GM23338 (cell line): ENCODE measurements around the gene L2HGDH. TPM values are rescaled to one million over a fixed set of nuclear protein-coding genes. Genes with fewer than 3 reads are reported as not detected.

Experiments
- ATAC-seq: fragments of 200-7000 bp; cut with Tn5 transposase; 3 replicates; pipeline ENCODE4 v1.9.1; 2020
- DNase-seq: peaks from one replicate; pipeline ENCODE4 v3.0.0-alpha.2; 2015; ENCODE audit warnings: low spot score
- H2AFZ ChIP-seq: fragments of 200-600 bp; sonication (generic); 2 replicates; pipeline ENCODE4 v1.8.0; 2016; ENCODE audit warnings: antibody characterized with exemption, mild to moderate bottlenecking, moderate library complexity
- H3F3A ChIP-seq: fragments of 200-600 bp; sonication (generic); replicated peaks from 2 replicates; pipeline ENCODE4 v1.8.0; 2017; ENCODE audit warnings: antibody characterized with exemption, mixed run types, low read depth
- H3K27ac ChIP-seq: fragments of 200-600 bp; sonication (generic); 2 replicates; pipeline ENCODE4 v1.6.1; 2016; ENCODE audit warnings: low read depth
- H3K27me3 ChIP-seq: fragments of 200-600 bp; sonication (generic); 2 replicates; pipeline ENCODE4 v1.8.0; 2016; ENCODE audit warnings: mild to moderate bottlenecking, mixed run types, moderate library complexity; ENCODE audit not compliant: insufficient read depth
- H3K36me3 ChIP-seq: fragments of 200-600 bp; sonication (generic); 2 replicates; pipeline ENCODE4 v1.8.0; 2016; ENCODE audit warnings: mild to moderate bottlenecking; ENCODE audit not compliant: insufficient read depth
- H3K4me1 ChIP-seq: fragments of 200-600 bp; sonication (generic); 2 replicates; pipeline ENCODE4 v1.8.0; 2016; ENCODE audit warnings: mild to moderate bottlenecking, moderate library complexity; ENCODE audit not compliant: insufficient read depth
- H3K4me2 ChIP-seq: fragments of 200-600 bp; sonication (generic); 2 replicates; pipeline ENCODE4 v1.7.1; 2017; ENCODE audit warnings: mixed run types
- H3K4me3 ChIP-seq: fragments of 200-600 bp; sonication (generic); 2 replicates; pipeline ENCODE4 v1.6.1; 2016; ENCODE audit warnings: mixed run types
- H3K79me2 ChIP-seq: fragments of 200-600 bp; sonication (generic); replicated peaks from 2 replicates; pipeline ENCODE4 v1.8.0; 2017; ENCODE audit warnings: mild to moderate bottlenecking; ENCODE audit not compliant: insufficient read depth
- H3K9me2 ChIP-seq: fragments of 200-600 bp; sonication (generic); 2 replicates; pipeline ENCODE4 v1.8.0; 2017; ENCODE audit not compliant: insufficient read depth
- H4K20me1 ChIP-seq: fragments of 200-600 bp; sonication (generic); replicated peaks from 2 replicates; pipeline ENCODE4 v1.8.0; 2017; ENCODE audit warnings: mild to moderate bottlenecking; ENCODE audit not compliant: insufficient read depth
- H3K27ac Mint-ChIP-seq: 2 replicates; pipeline ENCODE4 v1.8.0; 2020; ENCODE audit warnings: inconsistent platforms, mild to moderate bottlenecking, moderate library complexity, mixed read lengths
- H3K27me3 Mint-ChIP-seq: 3 replicates; pipeline ENCODE4 v1.8.0; 2022; ENCODE audit warnings: low read depth, mild to moderate bottlenecking, moderate library complexity, mixed read lengths, inconsistent platforms; ENCODE audit not compliant: insufficient read depth, poor library complexity
- H3K36me3 Mint-ChIP-seq: 3 replicates; pipeline ENCODE4 v1.8.0; 2021; ENCODE audit warnings: low read depth, mild to moderate bottlenecking, inconsistent platforms, moderate library complexity, mixed read lengths
- H3K4me1 Mint-ChIP-seq: 3 replicates; pipeline ENCODE4 v1.8.0; 2020; ENCODE audit warnings: mild to moderate bottlenecking, inconsistent platforms, mixed read lengths
- H3K4me3 Mint-ChIP-seq: 3 replicates; pipeline ENCODE4 v1.8.0; 2021; ENCODE audit warnings: moderate library complexity, mild to moderate bottlenecking, inconsistent platforms, mixed read lengths
- H3K9me3 Mint-ChIP-seq: 3 replicates; pipeline ENCODE4 v1.8.0; 2020; ENCODE audit warnings: moderate library complexity, mild to moderate bottlenecking, inconsistent platforms, mixed read lengths
- JUNB ChIP-seq: IDR thresholded peaks from one replicate; pipeline ENCODE4 v1.6.1; 2016; ENCODE audit warnings: antibody characterized with exemption; ENCODE audit not compliant: unreplicated experiment
- POLR2AphosphoS5 ChIP-seq: IDR thresholded peaks from 2 replicates; pipeline ENCODE4 v1.6.1; 2016; ENCODE audit warnings: antibody characterized with exemption, low read depth
- STAT1 ChIP-seq: IDR thresholded peaks from one replicate; pipeline ENCODE4 v1.6.1; 2016; ENCODE audit warnings: antibody characterized with exemption; ENCODE audit not compliant: unreplicated experiment
- ZNF331 ChIP-seq: fragments of 250-450 bp; sonication (Bioruptor Pico); IDR thresholded peaks from 2 replicates; pipeline ENCODE4 v1.5.0; 2020; ENCODE audit warnings: low read depth, mild to moderate bottlenecking, moderate library complexity
- polyA plus RNA-seq: library from polyadenylated mRNA; unstranded; fragments of >200 nt; fragmentation: Nextera tagmentation; extraction: Ambion mirVana; gene quantifications from 2 replicates; pipeline ENCODE4 v1.2.1, GENCODE V29; 2016
- total RNA-seq: library from RNA; depleted of rRNA; stranded (reverse); fragments of >200 nt; shearing (Covaris generic); gene quantifications from 2 replicates; pipeline ENCODE4 v1.2.3, GENCODE V29; 2014
- TF ChIP-seq, protein P1 (sequence below): fragments of 250-450 bp; sonication (Bioruptor Pico); IDR thresholded peaks from 2 replicates; pipeline ENCODE4 v1.5.0; 2020; ENCODE audit warnings: mild to moderate bottlenecking, moderate library complexity
- TF ChIP-seq, protein P2 (sequence below): IDR thresholded peaks from one replicate; pipeline ENCODE4 v1.6.1; 2018; ENCODE audit warnings: antibody characterized with exemption; ENCODE audit not compliant: unreplicated experiment

The L2HGDH gene
- total and polyA plus RNA-seq, 2 experiments from 2014 or later, result 13.5 to 28.5 TPM

DNA sequence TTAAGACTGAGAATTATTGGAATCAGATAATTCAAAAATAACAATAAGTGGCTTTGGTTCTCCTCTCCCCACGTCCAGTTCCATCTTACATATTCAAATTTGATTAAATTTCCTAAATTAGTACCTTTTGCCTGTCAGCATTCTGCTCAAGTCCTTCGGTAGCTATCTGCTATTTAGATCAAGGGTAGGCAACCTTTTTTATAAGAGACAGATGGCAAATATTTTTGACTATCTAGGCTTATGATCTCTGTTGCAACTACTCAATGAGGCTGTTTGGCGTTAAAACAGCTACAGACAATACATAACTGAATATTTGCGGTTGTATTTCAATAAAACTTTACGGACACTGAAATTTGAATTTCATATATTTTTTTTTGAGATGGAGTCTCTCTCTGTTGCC lies 21.7 kb downstream of the L2HGDH start (continued):
- TF ChIP-seq, protein P1, sequence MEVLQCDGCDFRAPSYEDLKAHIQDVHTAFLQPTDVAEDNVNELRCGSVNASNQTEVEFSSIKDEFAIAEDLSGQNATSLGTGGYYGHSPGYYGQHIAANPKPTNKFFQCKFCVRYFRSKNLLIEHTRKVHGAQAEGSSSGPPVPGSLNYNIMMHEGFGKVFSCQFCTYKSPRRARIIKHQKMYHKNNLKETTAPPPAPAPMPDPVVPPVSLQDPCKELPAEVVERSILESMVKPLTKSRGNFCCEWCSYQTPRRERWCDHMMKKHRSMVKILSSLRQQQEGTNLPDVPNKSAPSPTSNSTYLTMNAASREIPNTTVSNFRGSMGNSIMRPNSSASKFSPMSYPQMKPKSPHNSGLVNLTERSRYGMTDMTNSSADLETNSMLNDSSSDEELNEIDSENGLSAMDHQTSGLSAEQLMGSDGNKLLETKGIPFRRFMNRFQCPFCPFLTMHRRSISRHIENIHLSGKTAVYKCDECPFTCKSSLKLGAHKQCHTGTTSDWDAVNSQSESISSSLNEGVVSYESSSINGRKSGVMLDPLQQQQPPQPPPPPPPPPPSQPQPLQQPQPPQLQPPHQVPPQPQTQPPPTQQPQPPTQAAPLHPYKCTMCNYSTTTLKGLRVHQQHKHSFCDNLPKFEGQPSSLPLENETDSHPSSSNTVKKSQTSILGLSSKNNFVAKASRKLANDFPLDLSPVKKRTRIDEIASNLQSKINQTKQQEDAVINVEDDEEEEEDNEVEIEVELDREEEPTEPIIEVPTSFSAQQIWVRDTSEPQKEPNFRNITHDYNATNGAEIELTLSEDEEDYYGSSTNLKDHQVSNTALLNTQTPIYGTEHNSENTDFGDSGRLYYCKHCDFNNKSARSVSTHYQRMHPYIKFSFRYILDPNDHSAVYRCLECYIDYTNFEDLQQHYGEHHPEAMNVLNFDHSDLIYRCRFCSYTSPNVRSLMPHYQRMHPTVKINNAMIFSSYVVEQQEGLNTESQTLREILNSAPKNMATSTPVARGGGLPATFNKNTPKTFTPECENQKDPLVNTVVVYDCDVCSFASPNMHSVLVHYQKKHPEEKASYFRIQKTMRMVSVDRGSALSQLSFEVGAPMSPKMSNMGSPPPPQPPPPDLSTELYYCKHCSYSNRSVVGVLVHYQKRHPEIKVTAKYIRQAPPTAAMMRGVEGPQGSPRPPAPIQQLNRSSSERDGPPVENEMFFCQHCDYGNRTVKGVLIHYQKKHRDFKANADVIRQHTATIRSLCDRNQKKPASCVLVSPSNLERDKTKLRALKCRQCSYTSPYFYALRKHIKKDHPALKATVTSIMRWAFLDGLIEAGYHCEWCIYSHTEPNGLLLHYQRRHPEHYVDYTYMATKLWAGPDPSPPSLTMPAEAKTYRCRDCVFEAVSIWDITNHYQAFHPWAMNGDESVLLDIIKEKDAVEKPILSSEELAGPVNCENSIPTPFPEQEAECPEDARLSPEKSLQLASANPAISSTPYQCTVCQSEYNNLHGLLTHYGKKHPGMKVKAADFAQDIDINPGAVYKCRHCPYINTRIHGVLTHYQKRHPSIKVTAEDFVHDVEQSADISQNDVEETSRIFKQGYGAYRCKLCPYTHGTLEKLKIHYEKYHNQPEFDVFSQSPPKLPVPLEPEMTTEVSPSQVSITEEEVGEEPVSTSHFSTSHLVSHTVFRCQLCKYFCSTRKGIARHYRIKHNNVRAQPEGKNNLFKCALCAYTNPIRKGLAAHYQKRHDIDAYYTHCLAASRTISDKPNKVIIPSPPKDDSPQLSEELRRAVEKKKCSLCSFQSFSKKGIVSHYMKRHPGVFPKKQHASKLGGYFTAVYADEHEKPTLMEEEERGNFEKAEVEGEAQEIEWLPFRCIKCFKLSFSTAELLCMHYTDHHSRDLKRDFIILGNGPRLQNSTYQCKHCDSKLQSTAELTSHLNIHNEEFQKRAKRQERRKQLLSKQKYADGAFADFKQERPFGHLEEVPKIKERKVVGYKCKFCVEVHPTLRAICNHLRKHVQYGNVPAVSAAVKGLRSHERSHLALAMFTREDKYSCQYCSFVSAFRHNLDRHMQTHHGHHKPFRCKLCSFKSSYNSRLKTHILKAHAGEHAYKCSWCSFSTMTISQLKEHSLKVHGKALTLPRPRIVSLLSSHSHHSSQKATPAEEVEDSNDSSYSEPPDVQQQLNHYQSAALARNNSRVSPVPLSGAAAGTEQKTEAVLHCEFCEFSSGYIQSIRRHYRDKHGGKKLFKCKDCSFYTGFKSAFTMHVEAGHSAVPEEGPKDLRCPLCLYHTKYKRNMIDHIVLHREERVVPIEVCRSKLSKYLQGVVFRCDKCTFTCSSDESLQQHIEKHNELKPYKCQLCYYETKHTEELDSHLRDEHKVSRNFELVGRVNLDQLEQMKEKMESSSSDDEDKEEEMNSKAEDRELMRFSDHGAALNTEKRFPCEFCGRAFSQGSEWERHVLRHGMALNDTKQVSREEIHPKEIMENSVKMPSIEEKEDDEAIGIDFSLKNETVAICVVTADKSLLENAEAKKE (CRISPR knock-in tag), result no peak
- TF ChIP-seq ZNF331, result no peak
- no peak for TF ChIP-seq POLR2AphosphoS5
- no peak for TF ChIP-seq JUNB

DNA sequence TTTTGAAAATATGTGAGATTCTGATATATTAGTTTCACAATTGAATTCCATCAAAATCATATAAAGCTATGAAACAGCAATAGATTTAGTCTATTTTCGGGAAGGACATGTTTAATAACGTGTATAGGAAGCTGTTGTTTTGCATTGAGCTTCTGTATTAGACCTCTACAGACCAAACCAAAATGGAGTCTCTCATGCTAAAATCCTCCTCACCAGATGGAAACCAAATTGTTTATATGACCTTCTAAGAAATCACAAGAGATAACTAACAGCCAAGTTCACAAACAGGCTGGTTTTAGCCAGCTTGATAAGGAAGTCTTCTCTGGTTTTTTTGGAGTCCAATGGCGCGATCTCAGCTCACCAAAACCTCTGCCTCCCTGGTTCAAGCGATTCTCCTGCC lies 23.9 kb downstream of the L2HGDH start:
- no peaks in the 10 kb centered on the region for H3K36me3 ChIP-seq
- ATAC-seq (no peak), DNase-seq (no peak)
- H3K27me3 ChIP-seq, result no peaks in the 10 kb centered on the region
- H3K9me2 ChIP-seq, result no peaks in the 10 kb centered on the region
- H3K9me3 Mint-ChIP-seq, result no peaks in the 10 kb centered on the region
- H4K20me1 ChIP-seq, result no peaks in the 10 kb centered on the region
- no peak overlapping the region for H3K4me3 ChIP-seq
- no peaks in the 10 kb centered on the region for H3K79me2 ChIP-seq
- H3K4me1 ChIP-seq, result no peaks in the 10 kb centered on the region
- no peaks in the 10 kb centered on the region for H3F3A ChIP-seq
- H3K27ac ChIP-seq, result no peak overlapping the region
- H3K36me3 Mint-ChIP-seq, result peaks cover 4% of the 10 kb centered on the region; the same call in 2 of the 3 replicates
- no peaks in the 10 kb centered on the region for H3K4me1 Mint-ChIP-seq
- no peak overlapping the region for H3K4me2 ChIP-seq
- H3K27ac Mint-ChIP-seq, result no peak overlapping the region
- H3K4me3 Mint-ChIP-seq, result no peak overlapping the region
- no peak overlapping the region for H2AFZ ChIP-seq
- peaks cover 2% of the 10 kb centered on the region for H3K27me3 Mint-ChIP-seq
- TF ChIP-seq, protein P2, sequence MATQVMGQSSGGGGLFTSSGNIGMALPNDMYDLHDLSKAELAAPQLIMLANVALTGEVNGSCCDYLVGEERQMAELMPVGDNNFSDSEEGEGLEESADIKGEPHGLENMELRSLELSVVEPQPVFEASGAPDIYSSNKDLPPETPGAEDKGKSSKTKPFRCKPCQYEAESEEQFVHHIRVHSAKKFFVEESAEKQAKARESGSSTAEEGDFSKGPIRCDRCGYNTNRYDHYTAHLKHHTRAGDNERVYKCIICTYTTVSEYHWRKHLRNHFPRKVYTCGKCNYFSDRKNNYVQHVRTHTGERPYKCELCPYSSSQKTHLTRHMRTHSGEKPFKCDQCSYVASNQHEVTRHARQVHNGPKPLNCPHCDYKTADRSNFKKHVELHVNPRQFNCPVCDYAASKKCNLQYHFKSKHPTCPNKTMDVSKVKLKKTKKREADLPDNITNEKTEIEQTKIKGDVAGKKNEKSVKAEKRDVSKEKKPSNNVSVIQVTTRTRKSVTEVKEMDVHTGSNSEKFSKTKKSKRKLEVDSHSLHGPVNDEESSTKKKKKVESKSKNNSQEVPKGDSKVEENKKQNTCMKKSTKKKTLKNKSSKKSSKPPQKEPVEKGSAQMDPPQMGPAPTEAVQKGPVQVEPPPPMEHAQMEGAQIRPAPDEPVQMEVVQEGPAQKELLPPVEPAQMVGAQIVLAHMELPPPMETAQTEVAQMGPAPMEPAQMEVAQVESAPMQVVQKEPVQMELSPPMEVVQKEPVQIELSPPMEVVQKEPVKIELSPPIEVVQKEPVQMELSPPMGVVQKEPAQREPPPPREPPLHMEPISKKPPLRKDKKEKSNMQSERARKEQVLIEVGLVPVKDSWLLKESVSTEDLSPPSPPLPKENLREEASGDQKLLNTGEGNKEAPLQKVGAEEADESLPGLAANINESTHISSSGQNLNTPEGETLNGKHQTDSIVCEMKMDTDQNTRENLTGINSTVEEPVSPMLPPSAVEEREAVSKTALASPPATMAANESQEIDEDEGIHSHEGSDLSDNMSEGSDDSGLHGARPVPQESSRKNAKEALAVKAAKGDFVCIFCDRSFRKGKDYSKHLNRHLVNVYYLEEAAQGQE, result no peak
- TF ChIP-seq, protein P1 (CRISPR knock-in tag), result no peak
- TF ChIP-seq STAT1, result no peak
